Activated T-cell treated with anti-CD3 and anti-CD28 coated beads, Interleukin-2, amount 50 U/mL, for 48 hours (primary cell): ENCODE measurements around the gene GDF7.

Source experiments
- DNase-seq, 2 experiments: peaks; one replicate each; pipeline ENCODE4 v3.0.0-alpha.2; 2020

Gene GDF7

GRCh38 chr2:20663196-20664070 lies 3.5 kb upstream of the GDF7 start:
- no peak for DNase-seq

- no peak for DNase-seq
Measured at GRCh38 chr2:20664071-20664390, 2.9 kb upstream of the GDF7 start.

- no peak for DNase-seq
Measured at GRCh38 chr2:20664431-20665242, 2.3 kb upstream of the GDF7 start.

- DNase-seq = peak in 1 of 2 experiments; percentile 42
Measured at GRCh38 chr2:20665243-20666004, 1.5 kb upstream of the GDF7 start.

- DNase-seq = no peak
Measured at GRCh38 chr2:20666005-20666303, 990 bp upstream of the GDF7 start.

- DNase-seq = no peak
Measured at GRCh38 chr2:20667151-20667530, 197 bp downstream of the GDF7 start.

GRCh38 chr2:20667531-20668401 lies 822 bp downstream of the GDF7 start:
- peak in 1 of 2 experiments; percentile 27 for DNase-seq

- peak in 1 of 2 experiments; percentile 17 for DNase-seq
Measured at GRCh38 chr2:20668451-20668850, 1.5 kb downstream of the GDF7 start.

GRCh38 chr2:20668871-20669475 lies 2.0 kb downstream of the GDF7 start:
- no peak for DNase-seq

GRCh38 chr2:20669562-20670314 lies 2.8 kb downstream of the GDF7 start:
- DNase-seq = peak in 1 of 2 experiments; percentile 24

- no peak for DNase-seq
Measured at GRCh38 chr2:20670315-20671035, 3.5 kb downstream of the GDF7 start.

GRCh38 chr2:20671036-20671735 lies 4.2 kb downstream of the GDF7 start:
- no peak for DNase-seq

GRCh38 chr2:20671736-20672080 lies 4.8 kb downstream of the GDF7 start:
- no peak for DNase-seq

- no peak for DNase-seq
Measured at GRCh38 chr2:20672201-20672951, 5.4 kb downstream of the GDF7 start.

GRCh38 chr2:20673686-20674308 lies 6.9 kb downstream of the GDF7 start:
- no peak for DNase-seq

- DNase-seq = no peak
Measured at GRCh38 chr2:20674309-20674965, 7.5 kb downstream of the GDF7 start.

GRCh38 chr2:20674974-20675679 lies 8.2 kb downstream of the GDF7 start:
- DNase-seq = no peak
